Fibroblast of villous mesenchyme (primary cell): ENCODE measurements around the gene KRT6A. TPM values are rescaled to one million over a fixed set of nuclear protein-coding genes. Genes with fewer than 3 reads are reported as not detected.

Experiments
- DNase-seq: peaks from one replicate; pipeline ENCODE4 v3.0.0-alpha.2; 2010; ENCODE audit warnings: low read depth
- H3K4me3 ChIP-seq: 2 replicates; pipeline ENCODE4 v1.5.1; 2011; ENCODE audit warnings: low read depth, mild to moderate bottlenecking, low read length
- total RNA-seq: library from RNA; depleted of rRNA; stranded (reverse); fragments of >200 nt; gene quantifications from 2 replicates; pipeline ENCODE4 v1.2.3, GENCODE V29; 2012
- TF ChIP-seq, protein P1 (sequence below): IDR thresholded peaks from 2 replicates; pipeline ENCODE4 v1.5.1; 2012; ENCODE audit warnings: low read depth, mild to moderate bottlenecking, low read length; ENCODE audit not compliant: insufficient read depth

The KRT6A gene
- total RNA-seq, 1 donor = not detected

DNA sequence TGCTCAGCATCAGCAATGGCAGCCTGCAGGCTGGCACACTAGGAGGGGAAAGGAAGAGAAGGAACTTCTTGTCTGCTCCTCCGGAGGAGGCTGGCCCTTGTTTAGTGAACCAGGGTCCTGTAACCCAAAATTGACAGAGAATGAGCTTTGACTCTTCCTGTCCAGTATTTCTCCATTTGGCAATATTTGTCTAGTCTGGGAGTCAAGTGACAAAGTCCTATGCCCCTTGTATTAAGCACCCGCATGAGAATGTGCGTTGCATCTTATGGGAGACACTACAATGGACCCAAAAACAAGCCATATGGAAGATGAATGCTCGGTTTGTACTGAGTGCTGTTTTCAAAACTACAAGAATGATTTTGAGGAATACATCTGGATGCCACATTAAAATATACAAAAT, 23.2 kb downstream of the KRT6A start:
- no peak for DNase-seq
- no peak overlapping the region for H3K4me3 ChIP-seq
- TF ChIP-seq, protein P1, sequence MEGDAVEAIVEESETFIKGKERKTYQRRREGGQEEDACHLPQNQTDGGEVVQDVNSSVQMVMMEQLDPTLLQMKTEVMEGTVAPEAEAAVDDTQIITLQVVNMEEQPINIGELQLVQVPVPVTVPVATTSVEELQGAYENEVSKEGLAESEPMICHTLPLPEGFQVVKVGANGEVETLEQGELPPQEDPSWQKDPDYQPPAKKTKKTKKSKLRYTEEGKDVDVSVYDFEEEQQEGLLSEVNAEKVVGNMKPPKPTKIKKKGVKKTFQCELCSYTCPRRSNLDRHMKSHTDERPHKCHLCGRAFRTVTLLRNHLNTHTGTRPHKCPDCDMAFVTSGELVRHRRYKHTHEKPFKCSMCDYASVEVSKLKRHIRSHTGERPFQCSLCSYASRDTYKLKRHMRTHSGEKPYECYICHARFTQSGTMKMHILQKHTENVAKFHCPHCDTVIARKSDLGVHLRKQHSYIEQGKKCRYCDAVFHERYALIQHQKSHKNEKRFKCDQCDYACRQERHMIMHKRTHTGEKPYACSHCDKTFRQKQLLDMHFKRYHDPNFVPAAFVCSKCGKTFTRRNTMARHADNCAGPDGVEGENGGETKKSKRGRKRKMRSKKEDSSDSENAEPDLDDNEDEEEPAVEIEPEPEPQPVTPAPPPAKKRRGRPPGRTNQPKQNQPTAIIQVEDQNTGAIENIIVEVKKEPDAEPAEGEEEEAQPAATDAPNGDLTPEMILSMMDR = no peak

DNA sequence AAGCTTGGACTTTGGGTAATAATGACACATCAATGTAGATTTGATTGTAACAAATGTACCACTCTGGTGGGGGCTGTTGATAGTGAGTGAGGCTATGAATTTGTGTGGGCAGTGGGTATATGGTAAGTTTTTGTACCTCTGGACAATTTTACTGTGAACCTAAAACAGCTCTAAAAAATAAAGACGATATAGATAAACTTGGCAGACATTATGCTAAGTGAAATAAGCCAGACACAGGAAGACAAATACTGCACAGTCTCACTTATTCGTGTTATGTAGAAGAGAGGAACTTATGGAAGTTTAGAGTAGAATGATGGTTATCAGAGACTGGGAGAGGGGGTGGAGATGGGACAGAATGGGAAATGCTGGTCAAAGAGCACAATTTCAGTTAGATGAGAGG, 28.2 kb downstream of the KRT6A start:
- TF ChIP-seq, protein P1 = no peak
- H3K4me3 ChIP-seq = no peak overlapping the region
- no peak for DNase-seq

GRCh38 chr12:52461693-52462092, 31.4 kb downstream of the KRT6A start:
- H3K4me3 ChIP-seq = no peak overlapping the region
- no peak for DNase-seq
- TF ChIP-seq, protein P1 = no peak

- H3K4me3 ChIP-seq = no peak overlapping the region
- no peak for DNase-seq
- TF ChIP-seq, protein P1 = no peak
These were observed 34.2 kb downstream of the KRT6A start for GRCh38 chr12:52458861-52459260.

GRCh38 chr12:52455821-52456220, 37.2 kb downstream of the KRT6A start:
- DNase-seq = peak; percentile 28
- TF ChIP-seq, protein P1 = no peak
- H3K4me3 ChIP-seq = no peak overlapping the region

DNA sequence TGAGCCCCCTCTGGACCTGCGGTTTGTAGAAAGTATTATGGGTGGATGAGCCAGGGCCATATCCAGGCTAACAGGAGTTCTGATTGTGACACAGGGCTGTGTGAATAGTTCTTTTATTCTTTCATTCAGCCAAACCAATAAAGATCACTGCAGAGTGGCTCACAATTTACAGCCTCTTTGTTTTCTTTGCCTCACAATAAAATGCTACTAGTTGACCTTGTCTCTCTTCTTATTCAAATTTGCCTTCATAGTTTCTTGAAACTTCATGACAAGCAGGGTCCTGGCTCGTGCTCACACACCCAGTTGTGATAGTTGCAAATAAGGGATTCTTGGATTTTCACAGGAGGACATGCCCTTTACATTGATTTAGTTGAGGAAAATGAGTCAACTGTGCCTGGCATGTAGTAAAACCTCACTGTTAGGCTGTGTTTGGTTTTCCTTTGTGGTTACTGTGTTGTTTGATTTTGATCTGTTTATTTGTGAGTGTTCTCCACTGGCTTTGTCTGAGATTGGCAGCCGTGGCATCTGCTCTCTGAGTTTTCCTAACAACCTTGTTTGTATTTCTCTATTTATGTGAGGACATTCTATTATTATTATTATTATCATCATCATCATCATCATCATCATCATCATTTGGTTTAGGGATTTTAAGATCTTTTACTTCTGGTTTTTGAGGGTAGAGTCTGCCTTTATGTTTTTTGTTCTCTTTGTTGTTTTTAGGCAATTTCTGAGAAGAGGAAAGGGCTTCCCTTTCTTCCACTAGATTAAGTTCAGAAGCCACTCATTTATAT, 38.5 kb downstream of the KRT6A start:
- TF ChIP-seq, protein P1 = no peak
- DNase-seq = no peak
- H3K4me3 ChIP-seq = no peak overlapping the region

GRCh38 chr12:52452101-52452500, 41.0 kb downstream of the KRT6A start, which contains the start of gene KRT6B:
Gene KRT6B, minus strand, starts transcription at chr12:52452146. Its CDS starts 68 bp downstream, at chr12:52452078.
- H3K4me3 ChIP-seq = no peak within 1 kb of the TSS
- DNase-seq = no peak
- TF ChIP-seq, protein P1 = no peak
